Activated CD4-positive, alpha-beta memory T cell treated with anti-CD3 and anti-CD28 coated beads for 36 hours (primary cell): ENCODE measurements around the gene GDE1. TPM values are rescaled to one million over a fixed set of nuclear protein-coding genes. Genes with fewer than 3 reads are reported as not detected.

Experiments used
- CTCF ChIA-PET: fragments of 350-600 bp; sonication (Branson Sonifier 250); formaldehyde crosslinking; loops from one replicate; lab custom pipeline; 2021; ENCODE audit warnings: antibody characterized with exemption, inconsistent platforms; lab: Charles Lee
- POLR2A ChIA-PET: fragments of 350-600 bp; sonication (Branson Sonifier 250); formaldehyde crosslinking; loops from one replicate; lab custom pipeline; 2021; ENCODE audit warnings: antibody characterized with exemption; lab: Charles Lee
- DNase-seq: peaks from one replicate; pipeline ENCODE4 v3.0.0-alpha.2; 2020
- H3K27ac Mint-ChIP-seq: one replicate; pipeline ENCODE4 v1.8.0; 2021; ENCODE audit warnings: mixed read lengths
- H3K27me3 Mint-ChIP-seq: one replicate; pipeline ENCODE4 v1.8.0; 2021; ENCODE audit warnings: mixed read lengths
- H3K36me3 Mint-ChIP-seq: one replicate; pipeline ENCODE4 v1.8.0; 2021; ENCODE audit warnings: mixed read lengths
- H3K4me1 Mint-ChIP-seq: one replicate; pipeline ENCODE4 v1.8.0; 2021; ENCODE audit warnings: low read depth, mixed read lengths
- H3K4me3 Mint-ChIP-seq: one replicate; pipeline ENCODE4 v1.8.0; 2021; ENCODE audit warnings: mild to moderate bottlenecking, mixed read lengths
- H3K9me3 Mint-ChIP-seq: one replicate; pipeline ENCODE4 v1.8.0; 2021; ENCODE audit warnings: mixed read lengths
- intact Hi-C: fragments of 100-400 bp; cut with micrococcal nuclease; formaldehyde crosslinking; loops from one replicate; pipeline ENCODE4 v1.15.1; 2023
- total RNA-seq, 2 experiments: library from RNA; stranded (reverse); gene quantifications; one replicate each; pipeline ENCODE4 v1.2.3, GENCODE V29; 2021

The GDE1 gene
- total RNA-seq, 2 experiments from 2014 or later = 18.4 to 19.0 TPM

GRCh38 chr16:19523184-19523558, 1.3 kb upstream of the GDE1 start:
- DNase-seq = no peak
- ChIA-PET CTCF (interaction anchor here (2.2 to 4.1 kb wide), 2 partner anchors 20 to 32 kb away, joined by 15 to 35 read pairs; partner anchors contain the start of gene VPS35L), POLR2A (interaction anchor here (3.7 kb wide), 1 partner anchor 32 kb away, joined by 33 read pairs; the partner anchor contains the start of gene VPS35L)
- intact Hi-C loops = loop anchor here (5.0 kb wide), 3 partner anchors 406 to 721 kb away; partner anchors contain the start of genes ARL6IP1 and COQ7
- H3K27ac Mint-ChIP-seq = no peak overlapping the region
- no peak overlapping the region for H3K4me3 Mint-ChIP-seq
- H3K36me3 Mint-ChIP-seq = peaks cover 8% of the 10 kb centered on the region
- no peaks in the 10 kb centered on the region for H3K27me3 Mint-ChIP-seq
- no peaks in the 10 kb centered on the region for H3K9me3 Mint-ChIP-seq
- H3K4me1 Mint-ChIP-seq = peaks cover 37% of the 10 kb centered on the region

- H3K27ac Mint-ChIP-seq = no peak overlapping the region
- ChIA-PET CTCF (interaction anchor here (0.7 to 4.1 kb wide), 2 partner anchors 32 to 142 kb away, joined by 3 to 35 read pairs; partner anchors contain the start of gene VPS35L), POLR2A (interaction anchor here (1.7 to 3.7 kb wide), 2 partner anchors 33 kb away, joined by 7 to 33 read pairs; partner anchors contain the start of gene VPS35L)
- intact Hi-C loops = loop anchor here (1.0 to 5.0 kb wide), 5 partner anchors 33 to 720 kb away; partner anchors contain the start of genes ARL6IP1, COQ7, IQCK and KNOP1
- peaks cover 37% of the 10 kb centered on the region for H3K4me1 Mint-ChIP-seq
- no peaks in the 10 kb centered on the region for H3K9me3 Mint-ChIP-seq
- H3K36me3 Mint-ChIP-seq = peaks cover 4% of the 10 kb centered on the region
- H3K27me3 Mint-ChIP-seq = no peaks in the 10 kb centered on the region
- no peak overlapping the region for H3K4me3 Mint-ChIP-seq
- no peak for DNase-seq
Measured at GRCh38 chr16:19522760-19523159, 862 bp upstream of the GDE1 start.

GRCh38 chr16:19522397-19522732, 467 bp upstream of the GDE1 start:
- Mint-ChIP-seq H3K4me1 (peaks cover 41% of the 10 kb centered on the region), H3K9me3 (no peaks in the 10 kb centered on the region), H3K27ac (peak overlapping the region; percentile 75), H3K4me3 (peak overlapping the region; percentile 90), H3K36me3 (peaks cover 6% of the 10 kb centered on the region), H3K27me3 (no peaks in the 10 kb centered on the region)
- CTCF ChIA-PET = interaction anchor here (0.7 kb wide), 1 partner anchor 142 kb away, joined by 3 read pairs; no protein-coding TSS in a partner anchor
- DNase-seq = no peak
- intact Hi-C loops = loop anchor here (1.0 to 5.0 kb wide), 5 partner anchors 33 to 720 kb away; partner anchors contain the start of genes ARL6IP1, COQ7, IQCK and KNOP1
- POLR2A ChIA-PET = interaction anchor here (1.7 kb wide), 1 partner anchor 33 kb away, joined by 7 read pairs; the partner anchor contains the start of gene VPS35L

- ChIA-PET CTCF (interaction anchor here (0.6 to 1.9 kb wide), 4 partner anchors 18 to 386 kb away, joined by 3 to 7 read pairs (median 4); partner anchors contain the start of gene VPS35L), POLR2A (interaction anchor here (0.6 to 1.7 kb wide), 2 partner anchors 34 to 46 kb away, joined by 3 to 7 read pairs; partner anchors contain the start of gene VPS35L)
- Mint-ChIP-seq H3K27ac (peak overlapping the region; percentile 75), H3K36me3 (peaks cover 17% of the 10 kb centered on the region), H3K4me1 (peaks cover 51% of the 10 kb centered on the region), H3K9me3 (no peaks in the 10 kb centered on the region), H3K4me3 (peak overlapping the region; percentile 90), H3K27me3 (no peaks in the 10 kb centered on the region)
- intact Hi-C loops = loop anchor here (5.0 kb wide), 3 partner anchors 404 to 719 kb away; partner anchors contain the start of genes ARL6IP1 and COQ7
- DNase-seq = peak; percentile 55
Measured at GRCh38 chr16:19520861-19521331, 1.0 kb downstream of the GDE1 start.

GRCh38 chr16:19518388-19518787, 3.5 kb downstream of the GDE1 start:
- ChIA-PET CTCF (interaction anchor here (1.5 to 2.6 kb wide), 2 partner anchors 16 to 37 kb away, joined by 4 to 17 read pairs; partner anchors contain the start of gene VPS35L), POLR2A (no interaction called here)
- no peak for DNase-seq
- no peaks in the 10 kb centered on the region for H3K9me3 Mint-ChIP-seq
- H3K27me3 Mint-ChIP-seq = no peaks in the 10 kb centered on the region
- no peak overlapping the region for H3K4me3 Mint-ChIP-seq
- peaks cover 25% of the 10 kb centered on the region for H3K36me3 Mint-ChIP-seq
- H3K4me1 Mint-ChIP-seq = peaks cover 43% of the 10 kb centered on the region
- H3K27ac Mint-ChIP-seq = no peak overlapping the region
- intact Hi-C loops = no loop called here

GRCh38 chr16:19517424-19518089, 4.3 kb downstream of the GDE1 start:
- ChIA-PET POLR2A (no interaction called here), CTCF (interaction anchor here (0.6 to 2.6 kb wide), 3 partner anchors 13 to 38 kb away, joined by 3 to 17 read pairs (median 5); partner anchors contain the start of gene VPS35L)
- intact Hi-C loops = no loop called here
- H3K4me3 Mint-ChIP-seq = no peak overlapping the region
- H3K36me3 Mint-ChIP-seq = peaks cover 32% of the 10 kb centered on the region
- peaks cover 43% of the 10 kb centered on the region for H3K4me1 Mint-ChIP-seq
- DNase-seq = no peak
- H3K27me3 Mint-ChIP-seq = no peaks in the 10 kb centered on the region
- no peaks in the 10 kb centered on the region for H3K9me3 Mint-ChIP-seq
- H3K27ac Mint-ChIP-seq = no peak overlapping the region

- POLR2A ChIA-PET = no interaction called here
- intact Hi-C loops = no loop called here
- peaks cover 34% of the 10 kb centered on the region for H3K36me3 Mint-ChIP-seq
- DNase-seq = no peak
- CTCF ChIA-PET = interaction anchor here (1.0 to 2.6 kb wide), 2 partner anchors 13 to 39 kb away, joined by 6 to 17 read pairs; partner anchors contain the start of gene VPS35L
- no peaks in the 10 kb centered on the region for H3K27me3 Mint-ChIP-seq
- no peaks in the 10 kb centered on the region for H3K9me3 Mint-ChIP-seq
- peaks cover 31% of the 10 kb centered on the region for H3K4me1 Mint-ChIP-seq
- H3K4me3 Mint-ChIP-seq = no peak overlapping the region
- no peak overlapping the region for H3K27ac Mint-ChIP-seq
Measured at GRCh38 chr16:19515757-19516156, 6.1 kb downstream of the GDE1 start.

GRCh38 chr16:19513377-19514053, 8.4 kb downstream of the GDE1 start:
- Mint-ChIP-seq H3K27me3 (no peaks in the 10 kb centered on the region), H3K4me1 (peaks cover 18% of the 10 kb centered on the region), H3K36me3 (peaks cover 34% of the 10 kb centered on the region), H3K9me3 (no peaks in the 10 kb centered on the region), H3K27ac (no peak overlapping the region), H3K4me3 (no peak overlapping the region)
- DNase-seq = no peak
- ChIA-PET POLR2A (interaction anchor here (0.9 kb wide), 1 partner anchor 204 kb away, joined by 3 read pairs; the partner anchor contains the start of genes IQCK and KNOP1), CTCF (interaction anchor here (0.6 to 3.6 kb wide), 2 partner anchors 10 to 44 kb away, joined by 3 to 16 read pairs; no protein-coding TSS in a partner anchor)
- intact Hi-C loops = no loop called here

- no peak for DNase-seq
- Mint-ChIP-seq H3K9me3 (no peaks in the 10 kb centered on the region), H3K27ac (no peak overlapping the region), H3K36me3 (peaks cover 31% of the 10 kb centered on the region), H3K4me1 (peaks cover 10% of the 10 kb centered on the region), H3K4me3 (no peak overlapping the region), H3K27me3 (no peaks in the 10 kb centered on the region)
- CTCF ChIA-PET = interaction anchor here (3.6 kb wide), 1 partner anchor 9 kb away, joined by 16 read pairs; no protein-coding TSS in a partner anchor
- POLR2A ChIA-PET = no interaction called here
- intact Hi-C loops = no loop called here
Measured at GRCh38 chr16:19512297-19512696, 9.6 kb downstream of the GDE1 start.

- H3K4me1 Mint-ChIP-seq = no peaks in the 10 kb centered on the region
- H3K4me3 Mint-ChIP-seq = no peak overlapping the region
- H3K36me3 Mint-ChIP-seq = peaks cover 20% of the 10 kb centered on the region
- intact Hi-C loops = no loop called here
- H3K9me3 Mint-ChIP-seq = no peaks in the 10 kb centered on the region
- no peaks in the 10 kb centered on the region for H3K27me3 Mint-ChIP-seq
- H3K27ac Mint-ChIP-seq = no peak overlapping the region
- no peak for DNase-seq
- ChIA-PET POLR2A (no interaction called here), CTCF (no interaction called here)
Measured at GRCh38 chr16:19507867-19508266, 14.0 kb downstream of the GDE1 start.

GRCh38 chr16:19506965-19507364, 14.9 kb downstream of the GDE1 start:
- H3K9me3 Mint-ChIP-seq = no peaks in the 10 kb centered on the region
- DNase-seq = no peak
- no peaks in the 10 kb centered on the region for H3K27me3 Mint-ChIP-seq
- H3K27ac Mint-ChIP-seq = no peak overlapping the region
- H3K4me1 Mint-ChIP-seq = no peaks in the 10 kb centered on the region
- intact Hi-C loops = no loop called here
- H3K36me3 Mint-ChIP-seq = peaks cover 20% of the 10 kb centered on the region
- no peak overlapping the region for H3K4me3 Mint-ChIP-seq
- ChIA-PET CTCF (interaction anchor here (0.7 to 1.0 kb wide), 2 partner anchors 118 to 400 kb away, joined by 3 read pairs; no protein-coding TSS in a partner anchor), POLR2A (no interaction called here)
